Stimulated activated CD4-positive, alpha-beta T cell treated with anti-CD3 and anti-CD28 coated beads, Interleukin-12 subunit alpha, Interleukin-12 subunit beta, amount 100 ng/mL, for 48 hours (primary cell): ENCODE data around the gene CABCOCO1.

Experiments used
- DNase-seq, 3 donors: peaks; one replicate each; pipeline ENCODE4 v3.0.0-alpha.2; 2020; ENCODE audit warnings: low read depth in 2 of 3, low spot score in 1 of 3

Gene CABCOCO1

GRCh38 chr10:61812920-61813319, 150.2 kb downstream of the CABCOCO1 start:
- DNase-seq = no peak

- no peak for DNase-seq
These were observed 151.4 kb downstream of the CABCOCO1 start for GRCh38 chr10:61814160-61814559.

- DNase-seq = no peak
These were observed 152.8 kb downstream of the CABCOCO1 start for GRCh38 chr10:61815496-61815895.
